ENCODE results near the gene IL6R.
A peak's percentile ranks its signal among the peaks of the same experiment; 100 is the strongest.

IL6R gene

DNA sequence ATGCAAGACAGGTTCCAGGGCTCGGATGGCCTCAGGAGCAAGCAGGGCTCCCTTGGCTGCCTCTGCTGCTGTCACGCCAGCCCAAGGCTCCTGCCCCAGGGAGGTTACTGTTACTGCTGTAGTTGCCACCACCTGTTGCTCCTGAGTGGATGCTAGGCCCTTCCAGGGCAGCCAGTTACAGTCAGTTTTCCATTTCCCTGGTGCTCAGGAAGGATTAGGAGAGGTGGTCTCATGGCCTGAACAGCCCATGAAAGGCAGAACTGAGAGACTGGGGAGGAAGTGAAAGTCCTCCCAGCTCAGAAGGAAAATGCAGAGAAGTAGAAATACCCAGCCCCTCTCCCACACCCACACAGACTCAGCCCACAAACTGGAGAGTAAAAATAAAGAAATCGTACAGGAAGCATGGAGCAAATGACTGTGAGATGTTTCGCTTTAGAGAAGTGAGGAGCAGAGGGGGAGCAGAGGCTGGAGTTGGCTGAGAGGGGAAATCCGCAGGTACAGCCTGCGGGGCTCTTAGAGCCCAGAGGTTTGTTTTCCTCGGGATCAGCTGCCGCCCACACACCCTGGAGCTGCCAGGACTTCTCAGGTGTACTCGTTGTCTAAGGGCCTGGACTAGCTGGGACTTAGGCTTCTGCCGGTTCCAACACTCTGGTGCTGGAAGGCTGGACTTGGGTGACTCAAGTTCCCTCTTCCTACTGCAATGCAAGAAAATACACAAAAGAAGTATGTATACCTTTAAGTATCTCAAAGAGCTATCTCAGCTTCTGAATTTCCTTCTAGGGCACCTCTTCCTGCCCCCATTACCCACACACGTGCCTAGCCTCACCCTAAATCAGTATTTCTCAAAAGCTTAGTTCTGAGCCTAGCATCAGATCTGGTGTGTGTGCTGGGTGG, 2.3 kb downstream of the IL6R start:
- peak overlapping the region; percentile 79 to 83 for H3K4me3 ChIP-seq (ENCODE audit: low read depth in 1 of 2, low read length in 2 of 2)
- no peaks in the 10 kb centered on the region for H3K9me3 ChIP-seq (ENCODE audit: control insufficient read depth in 1 of 2, low read length in 2 of 2)
- H3K36me3 ChIP-seq (ENCODE audit: control insufficient read depth in 1 of 2, insufficient read depth in 2 of 2, low read length in 2 of 2), result peaks cover 0 to 5% of the 10 kb centered on the region in 2 donors
- H3K27me3 ChIP-seq (ENCODE audit: low read depth, low read length), result no peaks in the 10 kb centered on the region
- H3K4me1 ChIP-seq (ENCODE audit: control insufficient read depth in 1 of 2, insufficient read depth in 2 of 2, low read length in 2 of 2), result peaks cover 32 to 35% of the 10 kb centered on the region in 2 donors
- H3K27ac ChIP-seq (ENCODE audit: low read length), result peak overlapping the region; percentile 98

GRCh38 chr1:154408174-154408777, 3.1 kb downstream of the IL6R start:
- H3K4me3 ChIP-seq (ENCODE audit: low read depth in 1 of 2, low read length in 2 of 2), result peak overlapping the region; percentile 79 to 83
- no peaks in the 10 kb centered on the region for H3K9me3 ChIP-seq (ENCODE audit: control insufficient read depth in 1 of 2, low read length in 2 of 2)
- peaks cover 0 to 5% of the 10 kb centered on the region in 2 donors for H3K36me3 ChIP-seq (ENCODE audit: control insufficient read depth in 1 of 2, insufficient read depth in 2 of 2, low read length in 2 of 2)
- H3K4me1 ChIP-seq (ENCODE audit: control insufficient read depth in 1 of 2, insufficient read depth in 2 of 2, low read length in 2 of 2), result peaks cover 32 to 36% of the 10 kb centered on the region in 2 donors
- H3K27ac ChIP-seq (ENCODE audit: low read length), result peak overlapping the region; percentile 98
- H3K27me3 ChIP-seq (ENCODE audit: low read depth, low read length), result no peaks in the 10 kb centered on the region

GRCh38 chr1:154410185-154410827, 5.2 kb downstream of the IL6R start:
- H3K4me3 ChIP-seq (ENCODE audit: low read depth in 1 of 2, low read length in 2 of 2), result no peak overlapping the region
- peaks cover 25 to 46% of the 10 kb centered on the region in 2 donors for H3K4me1 ChIP-seq (ENCODE audit: control insufficient read depth in 1 of 2, insufficient read depth in 2 of 2, low read length in 2 of 2)
- H3K36me3 ChIP-seq (ENCODE audit: control insufficient read depth in 1 of 2, insufficient read depth in 2 of 2, low read length in 2 of 2), result peaks cover 0 to 5% of the 10 kb centered on the region in 2 donors
- peak overlapping the region; percentile 49 for H3K27ac ChIP-seq (ENCODE audit: low read length)
- H3K27me3 ChIP-seq (ENCODE audit: low read depth, low read length), result no peaks in the 10 kb centered on the region
- no peaks in the 10 kb centered on the region for H3K9me3 ChIP-seq (ENCODE audit: control insufficient read depth in 1 of 2, low read length in 2 of 2)

- H3K36me3 ChIP-seq (ENCODE audit: control insufficient read depth in 1 of 2, insufficient read depth in 2 of 2, low read length in 2 of 2), result no peaks in the 10 kb centered on the region
- H3K9me3 ChIP-seq (ENCODE audit: control insufficient read depth in 1 of 2, low read length in 2 of 2), result no peaks in the 10 kb centered on the region
- H3K4me3 ChIP-seq (ENCODE audit: low read depth in 1 of 2, low read length in 2 of 2), result no peak overlapping the region
- peaks cover 24 to 49% of the 10 kb centered on the region in 2 donors for H3K4me1 ChIP-seq (ENCODE audit: control insufficient read depth in 1 of 2, insufficient read depth in 2 of 2, low read length in 2 of 2)
- H3K27me3 ChIP-seq (ENCODE audit: low read depth, low read length), result no peaks in the 10 kb centered on the region
- H3K27ac ChIP-seq (ENCODE audit: low read length), result no peak overlapping the region
These were observed 6.4 kb downstream of the IL6R start for GRCh38 chr1:154411525-154411924.

DNA sequence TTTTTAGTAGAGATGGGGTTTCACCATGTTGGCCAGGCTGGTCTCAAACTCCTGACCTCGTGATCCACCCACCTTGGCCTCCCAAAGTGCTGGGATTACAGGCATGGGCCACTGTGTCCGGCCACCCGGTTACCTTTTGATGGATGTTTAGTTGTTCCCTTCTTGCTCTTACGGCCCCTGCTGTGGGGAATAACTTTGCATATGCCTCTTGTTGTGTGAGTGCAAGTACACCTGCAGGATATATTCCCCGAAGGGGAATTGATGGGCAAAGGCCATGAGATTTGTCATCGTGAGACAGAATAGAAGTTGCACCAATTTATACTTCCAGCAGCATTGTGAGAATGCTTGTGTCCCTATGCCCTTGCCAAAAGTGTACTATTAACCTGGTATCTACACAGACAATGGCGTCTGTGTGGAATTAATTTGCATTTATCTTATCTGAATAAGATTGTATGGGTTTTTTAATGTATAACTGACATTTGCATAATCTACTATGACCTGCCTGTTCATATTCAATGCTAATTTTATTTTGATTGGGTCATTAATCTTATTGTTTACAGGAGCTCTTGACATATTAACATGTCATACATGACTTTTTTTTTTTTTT, 8.1 kb downstream of the IL6R start:
- no peak overlapping the region for H3K27ac ChIP-seq (ENCODE audit: low read length)
- H3K4me3 ChIP-seq (ENCODE audit: low read depth in 1 of 2, low read length in 2 of 2), result no peak overlapping the region
- H3K4me1 ChIP-seq (ENCODE audit: control insufficient read depth in 1 of 2, insufficient read depth in 2 of 2, low read length in 2 of 2), result peaks cover 6 to 43% of the 10 kb centered on the region in 2 donors
- H3K9me3 ChIP-seq (ENCODE audit: control insufficient read depth in 1 of 2, low read length in 2 of 2), result no peaks in the 10 kb centered on the region
- H3K27me3 ChIP-seq (ENCODE audit: low read depth, low read length), result no peaks in the 10 kb centered on the region
- no peaks in the 10 kb centered on the region for H3K36me3 ChIP-seq (ENCODE audit: control insufficient read depth in 1 of 2, insufficient read depth in 2 of 2, low read length in 2 of 2)

DNA sequence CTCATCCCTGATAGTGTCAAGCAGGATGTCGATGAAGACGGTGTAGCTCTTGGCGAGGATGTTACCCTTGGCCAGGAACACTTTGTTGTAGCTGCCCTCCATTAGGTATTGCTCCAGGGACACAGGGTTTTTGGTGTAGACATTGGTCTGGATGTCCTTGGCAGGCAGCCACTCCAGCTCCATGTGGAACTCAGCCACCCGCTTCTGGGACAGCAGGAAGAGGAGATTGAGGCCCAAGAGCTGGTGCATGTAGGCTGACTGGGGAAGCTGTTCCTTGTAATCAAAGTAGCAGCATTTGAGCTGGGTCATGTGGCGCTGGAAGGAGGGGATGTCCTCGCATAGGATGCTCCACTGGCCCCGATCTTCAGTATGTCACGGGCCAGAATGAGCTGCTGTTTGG, 9.5 kb downstream of the IL6R start:
- Histone ChIP-seq H3K27ac (ENCODE audit: low read length) (no peak overlapping the region), H3K36me3 (ENCODE audit: control insufficient read depth in 1 of 2, insufficient read depth in 2 of 2, low read length in 2 of 2) (peaks cover 0 to under 1% of the 10 kb centered on the region in 2 donors), H3K27me3 (ENCODE audit: low read depth, low read length) (no peaks in the 10 kb centered on the region), H3K9me3 (ENCODE audit: control insufficient read depth in 1 of 2, low read length in 2 of 2) (no peaks in the 10 kb centered on the region), H3K4me1 (ENCODE audit: control insufficient read depth in 1 of 2, insufficient read depth in 2 of 2, low read length in 2 of 2) (peaks cover 17 to 49% of the 10 kb centered on the region in 2 donors), H3K4me3 (ENCODE audit: low read depth in 1 of 2, low read length in 2 of 2) (no peak overlapping the region)

GRCh38 chr1:154416471-154417337, 11.6 kb downstream of the IL6R start:
- Histone ChIP-seq H3K4me1 (ENCODE audit: control insufficient read depth in 1 of 2, insufficient read depth in 2 of 2, low read length in 2 of 2) (peaks cover 22 to 59% of the 10 kb centered on the region in 2 donors), H3K9me3 (ENCODE audit: control insufficient read depth in 1 of 2, low read length in 2 of 2) (no peaks in the 10 kb centered on the region), H3K4me3 (ENCODE audit: low read depth in 1 of 2, low read length in 2 of 2) (no peak overlapping the region), H3K36me3 (ENCODE audit: control insufficient read depth in 1 of 2, insufficient read depth in 2 of 2, low read length in 2 of 2) (peaks cover 4 to 5% of the 10 kb centered on the region in 2 donors), H3K27me3 (ENCODE audit: low read depth, low read length) (no peaks in the 10 kb centered on the region), H3K27ac (ENCODE audit: low read length) (no peak overlapping the region)

DNA sequence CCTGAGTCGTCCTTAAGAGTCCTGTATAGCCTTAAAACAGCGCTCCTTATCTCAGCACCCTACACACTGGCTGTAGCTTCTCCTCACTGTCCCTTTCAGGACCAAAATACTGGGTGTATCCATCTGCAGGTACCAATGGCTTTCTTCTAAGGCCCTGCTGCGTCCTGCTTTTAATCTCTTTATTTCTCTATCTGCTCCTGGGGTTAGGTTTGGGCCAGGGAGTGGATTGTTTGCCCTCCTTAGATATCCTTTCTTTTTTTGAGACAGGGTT, 12.1 kb downstream of the IL6R start:
- H3K9me3 ChIP-seq (ENCODE audit: control insufficient read depth in 1 of 2, low read length in 2 of 2), result no peaks in the 10 kb centered on the region
- H3K27ac ChIP-seq (ENCODE audit: low read length), result no peak overlapping the region
- H3K4me1 ChIP-seq (ENCODE audit: control insufficient read depth in 1 of 2, insufficient read depth in 2 of 2, low read length in 2 of 2), result peaks cover 23 to 59% of the 10 kb centered on the region in 2 donors
- H3K4me3 ChIP-seq (ENCODE audit: low read depth in 1 of 2, low read length in 2 of 2), result no peak overlapping the region
- H3K27me3 ChIP-seq (ENCODE audit: low read depth, low read length), result no peaks in the 10 kb centered on the region
- H3K36me3 ChIP-seq (ENCODE audit: control insufficient read depth in 1 of 2, insufficient read depth in 2 of 2, low read length in 2 of 2), result peaks cover 4 to 5% of the 10 kb centered on the region in 2 donors

DNA sequence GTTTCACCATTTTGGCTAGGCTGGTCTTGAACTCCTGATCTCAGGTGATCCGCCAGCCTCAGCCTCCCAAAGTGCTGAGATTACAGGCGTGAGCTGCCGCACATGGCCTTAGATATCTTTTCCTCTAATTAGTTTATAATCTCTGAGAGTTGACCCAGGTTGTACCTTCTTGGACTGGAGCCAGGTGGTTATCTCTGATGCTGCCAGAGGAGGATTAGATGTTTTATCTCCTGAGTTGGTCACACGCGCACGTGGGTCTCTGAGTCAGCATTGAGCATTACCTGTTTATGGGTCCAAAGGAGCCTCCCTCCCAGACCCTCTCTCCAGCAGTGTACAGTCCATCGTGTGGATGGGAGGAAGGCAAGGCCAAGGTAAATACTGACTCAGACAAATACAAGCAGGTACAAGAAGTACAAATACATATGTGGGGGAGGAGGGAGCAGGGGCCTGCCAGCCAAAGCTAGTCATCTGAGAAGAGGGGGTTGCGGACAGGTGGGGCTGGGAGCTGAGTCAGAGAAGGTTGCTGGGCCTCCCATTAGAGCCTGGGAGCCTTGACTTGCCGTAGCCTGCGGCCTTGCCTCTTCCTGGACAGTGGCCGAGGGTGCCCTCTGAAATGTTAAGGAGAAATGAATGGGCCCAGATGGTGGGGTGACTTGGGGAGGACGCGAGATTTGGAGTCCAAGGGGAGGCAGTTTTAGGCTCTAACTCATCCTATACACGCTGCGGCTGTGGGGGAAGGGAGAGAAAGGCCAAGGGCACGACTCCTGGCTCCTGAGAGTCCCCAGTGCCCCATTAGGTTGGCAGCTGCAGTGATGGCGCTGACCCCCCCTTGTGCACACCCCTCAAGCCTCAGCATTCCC, 13.1 kb downstream of the IL6R start:
- Histone ChIP-seq H3K27me3 (ENCODE audit: low read depth, low read length) (no peaks in the 10 kb centered on the region), H3K4me3 (ENCODE audit: low read depth in 1 of 2, low read length in 2 of 2) (peak overlapping the region in 1 of 2 donors; percentile 16), H3K36me3 (ENCODE audit: control insufficient read depth in 1 of 2, insufficient read depth in 2 of 2, low read length in 2 of 2) (peaks cover 4 to 5% of the 10 kb centered on the region in 2 donors), H3K27ac (ENCODE audit: low read length) (peak overlapping the region; percentile 94), H3K9me3 (ENCODE audit: control insufficient read depth in 1 of 2, low read length in 2 of 2) (no peaks in the 10 kb centered on the region), H3K4me1 (ENCODE audit: control insufficient read depth in 1 of 2, insufficient read depth in 2 of 2, low read length in 2 of 2) (peaks cover 30 to 65% of the 10 kb centered on the region in 2 donors)

Measured in muscle layer of duodenum (tissue), 2 donors.